K562 (cell line): ENCODE measurements around the gene GPR89A.
"Not testable (repeated sequence)": the region's sequence is repeated elsewhere in the genome, so short reads cannot be mapped to it uniquely, and the experiment has no call there.

Experiments used
- JUN ChIP-seq, 2 experiments: sonication (generic) in 1 of 2; formaldehyde crosslinking in 1 of 2; IDR thresholded peaks; 2 replicates each; pipeline versions ENCODE4 v1.6.1 to v1.8.0; 2012 to 2022; ENCODE audit warnings: borderline replicate concordance in 2 of 2, mild to moderate bottlenecking in 2 of 2, improper control_type of control experiment in 1 of 2, low read depth in 1 of 2, low read length in 1 of 2, missing genetic modification reagents in 1 of 2
- POLR2A ChIP-seq: fragments of 450-650 bp; conservative IDR thresholded peaks from 2 replicates; pipeline ENCODE4 v1.6.1; 2016
- TF ChIP-seq, protein P1 (sequence below), 3 experiments: IDR thresholded peaks in 2 of 3; conservative IDR thresholded peaks in 1 of 3; 2 replicates each; pipeline ENCODE4 v1.5.1; 2011 to 2012; ENCODE audit warnings: low read length in 3 of 3, mild to moderate bottlenecking in 3 of 3, control low read depth in 2 of 3, improper control_type of control experiment in 1 of 3, inconsistent platforms in 1 of 3, low read depth in 1 of 3, mixed read lengths in 1 of 3, moderate library complexity in 1 of 3; ENCODE audit not compliant: insufficient read depth in 2 of 3

GRCh38 chr1:145636237-145636636 lies 28.4 kb downstream of the GPR89A start:
- TF ChIP-seq JUN (IDR thresholded peaks at IDR 0.05; ENCODE audit: borderline replicate concordance, low read depth, low read length); JUN (CRISPR knock-in tag; IDR thresholded peaks at IDR 0.05; ENCODE audit: borderline replicate concordance); POLR2A: not testable (repeated sequence)
- TF ChIP-seq, protein P1, sequence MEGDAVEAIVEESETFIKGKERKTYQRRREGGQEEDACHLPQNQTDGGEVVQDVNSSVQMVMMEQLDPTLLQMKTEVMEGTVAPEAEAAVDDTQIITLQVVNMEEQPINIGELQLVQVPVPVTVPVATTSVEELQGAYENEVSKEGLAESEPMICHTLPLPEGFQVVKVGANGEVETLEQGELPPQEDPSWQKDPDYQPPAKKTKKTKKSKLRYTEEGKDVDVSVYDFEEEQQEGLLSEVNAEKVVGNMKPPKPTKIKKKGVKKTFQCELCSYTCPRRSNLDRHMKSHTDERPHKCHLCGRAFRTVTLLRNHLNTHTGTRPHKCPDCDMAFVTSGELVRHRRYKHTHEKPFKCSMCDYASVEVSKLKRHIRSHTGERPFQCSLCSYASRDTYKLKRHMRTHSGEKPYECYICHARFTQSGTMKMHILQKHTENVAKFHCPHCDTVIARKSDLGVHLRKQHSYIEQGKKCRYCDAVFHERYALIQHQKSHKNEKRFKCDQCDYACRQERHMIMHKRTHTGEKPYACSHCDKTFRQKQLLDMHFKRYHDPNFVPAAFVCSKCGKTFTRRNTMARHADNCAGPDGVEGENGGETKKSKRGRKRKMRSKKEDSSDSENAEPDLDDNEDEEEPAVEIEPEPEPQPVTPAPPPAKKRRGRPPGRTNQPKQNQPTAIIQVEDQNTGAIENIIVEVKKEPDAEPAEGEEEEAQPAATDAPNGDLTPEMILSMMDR (IDR thresholded peaks at IDR 0.05 in 2 of 3, conservative IDR thresholded peaks at IDR 0.05 in 1 of 3; ENCODE audit: insufficient read depth in 2 of 3, low read depth in 1 of 3, low read length in 3 of 3) = not testable (repeated sequence)
